Measurements from ENCODE around the gene MAD1L1.

DNA sequence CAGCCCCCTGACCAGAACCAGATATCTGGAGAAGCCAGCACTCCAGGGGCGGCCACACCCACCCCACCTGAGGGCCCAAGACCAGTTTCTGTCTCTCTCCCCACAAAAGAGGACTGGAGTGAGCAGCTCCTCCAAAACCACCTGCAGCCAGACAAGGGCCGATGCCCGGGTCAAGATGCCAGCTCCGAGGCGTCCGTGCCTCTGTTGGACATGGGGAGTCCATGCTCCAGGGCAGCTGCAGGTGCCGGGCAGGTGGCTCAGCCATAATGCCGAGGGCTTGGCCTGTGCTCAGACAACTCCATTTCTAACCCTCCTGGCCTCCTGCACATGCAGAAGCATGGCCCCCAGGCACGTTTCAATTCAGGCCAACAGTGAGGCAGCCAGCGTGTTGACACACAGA is 234.6 kb downstream of the MAD1L1 start:
- TF ChIP-seq, protein P1, sequence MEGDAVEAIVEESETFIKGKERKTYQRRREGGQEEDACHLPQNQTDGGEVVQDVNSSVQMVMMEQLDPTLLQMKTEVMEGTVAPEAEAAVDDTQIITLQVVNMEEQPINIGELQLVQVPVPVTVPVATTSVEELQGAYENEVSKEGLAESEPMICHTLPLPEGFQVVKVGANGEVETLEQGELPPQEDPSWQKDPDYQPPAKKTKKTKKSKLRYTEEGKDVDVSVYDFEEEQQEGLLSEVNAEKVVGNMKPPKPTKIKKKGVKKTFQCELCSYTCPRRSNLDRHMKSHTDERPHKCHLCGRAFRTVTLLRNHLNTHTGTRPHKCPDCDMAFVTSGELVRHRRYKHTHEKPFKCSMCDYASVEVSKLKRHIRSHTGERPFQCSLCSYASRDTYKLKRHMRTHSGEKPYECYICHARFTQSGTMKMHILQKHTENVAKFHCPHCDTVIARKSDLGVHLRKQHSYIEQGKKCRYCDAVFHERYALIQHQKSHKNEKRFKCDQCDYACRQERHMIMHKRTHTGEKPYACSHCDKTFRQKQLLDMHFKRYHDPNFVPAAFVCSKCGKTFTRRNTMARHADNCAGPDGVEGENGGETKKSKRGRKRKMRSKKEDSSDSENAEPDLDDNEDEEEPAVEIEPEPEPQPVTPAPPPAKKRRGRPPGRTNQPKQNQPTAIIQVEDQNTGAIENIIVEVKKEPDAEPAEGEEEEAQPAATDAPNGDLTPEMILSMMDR (IDR thresholded peaks at IDR 0.05 in 2 of 3, conservative IDR thresholded peaks at IDR 0.05 in 1 of 3; ENCODE audit: borderline replicate concordance in 1 of 3, insufficient read depth in 1 of 3, low read depth in 2 of 3, low read length in 2 of 3): no peak
- TF ChIP-seq, protein P2, sequence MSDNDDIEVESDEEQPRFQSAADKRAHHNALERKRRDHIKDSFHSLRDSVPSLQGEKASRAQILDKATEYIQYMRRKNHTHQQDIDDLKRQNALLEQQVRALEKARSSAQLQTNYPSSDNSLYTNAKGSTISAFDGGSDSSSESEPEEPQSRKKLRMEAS (IDR thresholded peaks at IDR 0.05): no peak
- TF ChIP-seq EZH2 (IDR thresholded peaks at IDR 0.05): no peak
- TF ChIP-seq POLR2AphosphoS5 (IDR thresholded peaks at IDR 0.05; ENCODE audit: low read depth, low read length): no peak
- TF ChIP-seq EZH2phosphoT487 (IDR thresholded peaks at IDR 0.05; ENCODE audit: borderline replicate concordance): no peak
- TF ChIP-seq, protein P3, sequence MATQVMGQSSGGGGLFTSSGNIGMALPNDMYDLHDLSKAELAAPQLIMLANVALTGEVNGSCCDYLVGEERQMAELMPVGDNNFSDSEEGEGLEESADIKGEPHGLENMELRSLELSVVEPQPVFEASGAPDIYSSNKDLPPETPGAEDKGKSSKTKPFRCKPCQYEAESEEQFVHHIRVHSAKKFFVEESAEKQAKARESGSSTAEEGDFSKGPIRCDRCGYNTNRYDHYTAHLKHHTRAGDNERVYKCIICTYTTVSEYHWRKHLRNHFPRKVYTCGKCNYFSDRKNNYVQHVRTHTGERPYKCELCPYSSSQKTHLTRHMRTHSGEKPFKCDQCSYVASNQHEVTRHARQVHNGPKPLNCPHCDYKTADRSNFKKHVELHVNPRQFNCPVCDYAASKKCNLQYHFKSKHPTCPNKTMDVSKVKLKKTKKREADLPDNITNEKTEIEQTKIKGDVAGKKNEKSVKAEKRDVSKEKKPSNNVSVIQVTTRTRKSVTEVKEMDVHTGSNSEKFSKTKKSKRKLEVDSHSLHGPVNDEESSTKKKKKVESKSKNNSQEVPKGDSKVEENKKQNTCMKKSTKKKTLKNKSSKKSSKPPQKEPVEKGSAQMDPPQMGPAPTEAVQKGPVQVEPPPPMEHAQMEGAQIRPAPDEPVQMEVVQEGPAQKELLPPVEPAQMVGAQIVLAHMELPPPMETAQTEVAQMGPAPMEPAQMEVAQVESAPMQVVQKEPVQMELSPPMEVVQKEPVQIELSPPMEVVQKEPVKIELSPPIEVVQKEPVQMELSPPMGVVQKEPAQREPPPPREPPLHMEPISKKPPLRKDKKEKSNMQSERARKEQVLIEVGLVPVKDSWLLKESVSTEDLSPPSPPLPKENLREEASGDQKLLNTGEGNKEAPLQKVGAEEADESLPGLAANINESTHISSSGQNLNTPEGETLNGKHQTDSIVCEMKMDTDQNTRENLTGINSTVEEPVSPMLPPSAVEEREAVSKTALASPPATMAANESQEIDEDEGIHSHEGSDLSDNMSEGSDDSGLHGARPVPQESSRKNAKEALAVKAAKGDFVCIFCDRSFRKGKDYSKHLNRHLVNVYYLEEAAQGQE (IDR thresholded peaks at IDR 0.05; ENCODE audit: low read depth): no peak
- no peak for TF ChIP-seq ELF1 (IDR thresholded peaks at IDR 0.05; ENCODE audit: borderline replicate concordance, low read depth)
- TF ChIP-seq POLR2A (IDR thresholded peaks at IDR 0.05; ENCODE audit: borderline replicate concordance, extremely low read depth, insufficient read depth, insufficient read length): no peak
- TF ChIP-seq SIN3A (IDR thresholded peaks at IDR 0.05; ENCODE audit: low read depth): no peak
- TF ChIP-seq, protein P4, sequence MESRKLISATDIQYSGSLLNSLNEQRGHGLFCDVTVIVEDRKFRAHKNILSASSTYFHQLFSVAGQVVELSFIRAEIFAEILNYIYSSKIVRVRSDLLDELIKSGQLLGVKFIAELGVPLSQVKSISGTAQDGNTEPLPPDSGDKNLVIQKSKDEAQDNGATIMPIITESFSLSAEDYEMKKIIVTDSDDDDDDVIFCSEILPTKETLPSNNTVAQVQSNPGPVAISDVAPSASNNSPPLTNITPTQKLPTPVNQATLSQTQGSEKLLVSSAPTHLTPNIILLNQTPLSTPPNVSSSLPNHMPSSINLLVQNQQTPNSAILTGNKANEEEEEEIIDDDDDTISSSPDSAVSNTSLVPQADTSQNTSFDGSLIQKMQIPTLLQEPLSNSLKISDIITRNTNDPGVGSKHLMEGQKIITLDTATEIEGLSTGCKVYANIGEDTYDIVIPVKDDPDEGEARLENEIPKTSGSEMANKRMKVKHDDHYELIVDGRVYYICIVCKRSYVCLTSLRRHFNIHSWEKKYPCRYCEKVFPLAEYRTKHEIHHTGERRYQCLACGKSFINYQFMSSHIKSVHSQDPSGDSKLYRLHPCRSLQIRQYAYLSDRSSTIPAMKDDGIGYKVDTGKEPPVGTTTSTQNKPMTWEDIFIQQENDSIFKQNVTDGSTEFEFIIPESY (IDR thresholded peaks at IDR 0.05; ENCODE audit: extremely low read depth, insufficient replicate concordance, low read length): no peak
- no peak for TF ChIP-seq JUND (IDR thresholded peaks at IDR 0.05)
- no peak for TF ChIP-seq YY1 (IDR thresholded peaks at IDR 0.05; ENCODE audit: extremely low read depth, insufficient replicate concordance, low read depth, low read length)
